LHCN-M2 (cell line): ENCODE results near the gene ANKRD36C. TPM values are rescaled to one million over a fixed set of nuclear protein-coding genes. Genes with fewer than 3 reads are reported as not detected.
"Not testable (repeated sequence)": the region's sequence is repeated elsewhere in the genome, so short reads cannot be mapped to it uniquely, and the experiment has no call there.

ENCODE experiments used
- DNase-seq: peaks from one replicate; pipeline ENCODE4 v3.0.0-alpha.2; 2012; ENCODE audit warnings: low read depth
- total RNA-seq: library from RNA; depleted of rRNA; stranded (reverse); fragments of >200 nt; gene quantifications from 2 replicates; pipeline ENCODE4 v1.2.3, GENCODE V29; 2014; rRNA removed

Gene ANKRD36C
- total RNA-seq, 1 experiment from 2014 or later: 15.5 TPM

GRCh38 chr2:95799147-95799889, 192.3 kb downstream of the ANKRD36C start:
- not testable (repeated sequence) for DNase-seq

GRCh38 chr2:95796249-95797099, 195.2 kb downstream of the ANKRD36C start:
- DNase-seq: not testable (repeated sequence)

GRCh38 chr2:95793970-95794369, 197.7 kb downstream of the ANKRD36C start:
- DNase-seq: not testable (repeated sequence)

- not testable (repeated sequence) for DNase-seq
Measured at GRCh38 chr2:95790180-95790579, 201.4 kb downstream of the ANKRD36C start.

GRCh38 chr2:95789385-95789784, 202.2 kb downstream of the ANKRD36C start:
- DNase-seq: not testable (repeated sequence)

- DNase-seq: not testable (repeated sequence)
Measured at GRCh38 chr2:95788642-95789041, 203.0 kb downstream of the ANKRD36C start.

Other genes with a start within 250 kb of the ANKRD36C start
- gene GPAT2, start 43.1 kb upstream of the ANKRD36C start, total RNA-seq: not detected in 2 replicates
- gene ADRA2B, start 124.7 kb upstream of the ANKRD36C start, total RNA-seq: not detected in 2 replicates
- gene ASTL, start 146.7 kb upstream of the ANKRD36C start, total RNA-seq: not detected in 2 replicates
- gene DUSP2, start 153.6 kb upstream of the ANKRD36C start, total RNA-seq: 0.23 and 0.71 TPM in 2 replicates
- gene STARD7, start 217.0 kb upstream of the ANKRD36C start, total RNA-seq: 168 and 171 TPM in 2 replicates